HUDEP-2 (cell line): ENCODE results near the gene FZD10.

Source experiments
- DNase-seq, 76 experiments: peaks; one replicate each; lab custom pipeline; 2025; ENCODE audit not compliant: unreplicated experiment in 76 of 76; lab: John Stamatoyannopoulos, UW

The FZD10 gene

DNA sequence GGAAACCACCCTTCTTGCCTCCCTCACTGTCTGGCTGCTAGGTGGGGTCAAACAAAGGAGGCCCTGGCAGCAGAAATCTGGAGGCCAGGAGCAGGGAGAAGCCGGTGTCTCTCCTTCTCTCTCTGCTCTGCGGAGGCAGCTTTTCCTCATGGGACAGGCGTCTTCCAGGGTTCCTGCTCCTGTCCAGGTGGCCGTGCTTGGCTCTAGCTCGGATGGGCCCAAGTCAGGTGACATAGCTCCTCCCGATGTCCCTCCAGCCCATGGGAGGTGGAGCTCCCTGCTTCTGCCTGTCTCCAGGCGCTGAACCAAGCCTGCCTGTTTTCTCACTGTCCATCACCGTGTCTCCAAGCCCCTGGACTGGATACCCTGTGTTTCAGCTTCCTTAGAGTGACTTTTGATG is 30.5 kb upstream of the FZD10 start:
- no peak for DNase-seq

GRCh38 chr12:130132831-130133511 is 29.3 kb upstream of the FZD10 start:
- DNase-seq: no peak

- no peak for DNase-seq
These were observed 28.3 kb upstream of the FZD10 start for GRCh38 chr12:130133851-130134562.

DNA sequence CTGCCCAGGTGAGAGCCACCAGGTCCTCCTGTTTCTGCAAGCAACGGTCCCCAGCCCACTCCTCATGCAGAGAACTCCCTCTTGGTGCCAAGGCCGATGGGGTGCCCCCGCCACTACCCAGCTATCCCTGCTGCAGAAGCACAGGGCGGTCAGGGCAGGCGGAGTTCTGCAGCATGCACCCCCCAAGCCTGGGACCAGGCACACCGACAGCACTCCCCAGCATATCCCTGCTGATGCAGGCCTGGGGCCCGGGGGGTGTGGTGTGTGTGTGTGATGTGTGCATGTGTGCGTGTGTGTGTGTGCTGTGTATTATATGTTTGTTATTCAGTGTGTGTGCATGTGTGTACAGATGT is 27.7 kb upstream of the FZD10 start:
- DNase-seq: no peak

DNA sequence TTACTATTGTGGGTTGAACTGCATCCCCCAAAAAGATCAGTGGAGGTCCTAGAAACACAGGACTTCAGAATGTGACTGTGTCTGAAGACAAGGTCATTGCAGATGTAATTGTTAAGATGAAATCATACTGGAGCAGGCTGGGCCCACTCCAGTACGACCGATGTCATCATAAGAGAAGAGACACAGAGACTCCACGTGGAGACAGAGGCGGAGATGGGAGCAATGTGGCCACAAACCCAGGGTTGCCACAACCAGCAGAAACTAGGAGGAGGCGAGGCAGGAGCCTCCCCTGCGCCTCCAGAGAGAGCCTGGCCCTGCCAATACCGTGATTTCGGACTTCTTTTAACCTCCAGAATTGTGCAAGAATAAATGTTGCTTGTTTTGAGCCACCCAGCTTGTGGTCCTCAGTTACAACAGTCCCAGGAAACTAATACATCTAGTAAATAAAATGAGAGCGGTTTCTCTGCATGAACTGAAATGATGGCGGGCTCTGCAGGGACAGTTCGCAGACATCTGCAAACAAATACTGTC is 25.7 kb upstream of the FZD10 start:
- no peak for DNase-seq

DNA sequence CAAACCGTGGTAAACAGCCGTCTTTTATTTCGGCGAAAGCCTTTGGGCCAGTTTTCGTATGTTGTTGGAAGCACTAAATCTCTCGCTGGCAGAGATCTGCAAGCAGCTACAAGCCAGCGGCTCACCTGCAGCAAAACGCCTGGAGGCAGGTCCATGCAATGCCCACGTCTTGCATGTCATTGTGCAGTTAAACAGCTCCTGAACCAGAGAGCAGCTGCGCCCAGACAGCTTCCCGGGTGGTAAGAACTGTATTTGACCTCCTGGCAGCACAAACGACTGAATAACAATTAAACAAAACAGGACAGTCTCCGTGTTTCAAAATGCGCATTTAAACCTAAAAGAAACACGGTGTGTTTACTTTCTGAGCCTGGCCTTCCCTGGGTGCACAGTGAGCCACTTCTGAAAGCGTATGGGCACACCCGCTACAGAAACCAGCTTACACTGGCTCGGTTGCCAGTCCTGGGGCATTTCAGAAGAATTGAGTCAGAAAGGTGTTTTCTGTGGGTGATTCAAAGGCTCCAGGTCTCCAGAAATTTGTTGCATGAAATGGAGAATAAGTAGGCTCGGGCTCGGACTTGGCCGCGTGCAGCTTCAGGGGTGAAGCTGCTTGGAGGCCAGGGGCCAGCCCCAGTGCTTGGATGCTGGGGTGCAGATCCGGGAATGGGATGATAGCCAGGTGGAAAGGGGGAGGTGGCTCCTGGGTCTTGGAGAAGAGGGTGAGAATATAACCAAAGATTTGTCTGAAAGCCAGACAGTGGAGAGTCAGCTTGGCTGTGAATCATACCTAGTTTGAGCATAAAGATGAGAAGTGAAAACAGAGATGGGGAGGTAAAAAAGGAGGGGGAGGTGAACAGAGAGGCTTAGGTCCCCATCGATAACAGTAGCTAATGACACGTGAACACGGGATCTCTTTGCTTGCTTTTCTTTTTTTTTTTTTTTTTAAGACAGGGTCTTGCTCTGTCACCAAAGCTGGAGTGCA is 24.9 kb upstream of the FZD10 start:
- DNase-seq: no peak

GRCh38 chr12:130138478-130138877 is 23.8 kb upstream of the FZD10 start:
- no peak for DNase-seq

GRCh38 chr12:130139567-130140421 is 22.5 kb upstream of the FZD10 start:
- no peak for DNase-seq

- no peak for DNase-seq
These were observed 21.2 kb upstream of the FZD10 start for GRCh38 chr12:130141105-130141504.

- no peak for DNase-seq
These were observed 20.2 kb upstream of the FZD10 start for GRCh38 chr12:130141901-130142683.

DNA sequence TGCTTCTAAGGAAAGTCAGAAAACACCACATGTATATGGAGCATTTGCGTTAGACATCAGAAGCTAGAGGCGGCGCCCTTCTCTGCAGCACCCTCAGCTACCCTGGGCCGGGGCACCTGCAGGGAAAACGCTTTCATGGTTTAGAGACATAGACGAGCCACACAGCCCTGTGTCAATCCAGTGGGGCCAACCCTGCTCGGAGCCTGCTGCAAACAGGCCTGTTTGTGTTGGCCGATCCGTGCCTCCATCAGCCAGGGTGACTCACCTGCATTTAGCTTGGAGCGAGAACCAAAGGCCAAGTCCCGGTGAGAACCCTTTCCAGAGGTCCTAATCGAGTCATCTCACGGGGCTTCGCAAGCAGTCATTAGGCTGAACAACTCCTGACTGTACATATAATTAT is 19.5 kb upstream of the FZD10 start:
- no peak for DNase-seq

DNA sequence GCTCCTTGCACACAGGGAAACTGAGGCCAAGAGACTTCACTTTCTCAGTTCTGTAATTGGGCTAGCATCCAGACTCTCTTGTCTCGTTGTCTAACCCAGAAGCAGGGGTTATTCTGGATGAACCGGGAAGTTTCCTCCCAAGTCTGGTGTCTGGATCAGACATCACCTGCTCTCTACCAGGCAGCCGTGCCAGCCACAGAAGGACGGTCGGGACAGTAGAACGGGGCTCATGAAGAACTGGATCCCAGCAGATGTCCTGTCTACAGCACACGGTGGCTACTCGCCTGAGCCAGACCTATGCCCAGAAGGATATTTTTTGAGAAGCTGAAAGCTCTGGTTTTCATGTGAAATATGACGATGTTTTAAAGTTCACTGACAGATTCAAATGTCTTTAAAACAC is 19.1 kb upstream of the FZD10 start:
- DNase-seq: no peak

DNA sequence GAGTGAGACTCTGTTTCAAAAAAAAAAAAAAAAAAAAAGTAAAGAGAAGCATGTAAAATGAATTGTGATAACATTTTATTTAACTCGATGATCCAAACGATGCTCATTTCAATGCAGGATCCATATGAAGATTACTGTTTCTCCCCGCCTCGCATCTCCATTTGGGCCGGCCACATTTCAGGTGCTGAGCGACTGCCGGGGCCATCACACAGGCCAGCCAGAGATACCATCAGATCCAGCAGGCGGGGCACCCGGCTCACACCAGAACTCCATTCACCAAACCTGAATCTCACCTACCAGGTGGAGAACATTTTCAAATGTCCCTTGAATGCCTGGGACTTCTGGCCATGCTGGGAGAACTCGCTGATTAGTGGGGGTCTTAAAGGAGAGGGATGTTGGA is 18.0 kb upstream of the FZD10 start:
- no peak for DNase-seq

- DNase-seq: no peak
These were observed 16.5 kb upstream of the FZD10 start for GRCh38 chr12:130145731-130146130.

GRCh38 chr12:130146176-130146931 is 15.9 kb upstream of the FZD10 start:
- no peak for DNase-seq

DNA sequence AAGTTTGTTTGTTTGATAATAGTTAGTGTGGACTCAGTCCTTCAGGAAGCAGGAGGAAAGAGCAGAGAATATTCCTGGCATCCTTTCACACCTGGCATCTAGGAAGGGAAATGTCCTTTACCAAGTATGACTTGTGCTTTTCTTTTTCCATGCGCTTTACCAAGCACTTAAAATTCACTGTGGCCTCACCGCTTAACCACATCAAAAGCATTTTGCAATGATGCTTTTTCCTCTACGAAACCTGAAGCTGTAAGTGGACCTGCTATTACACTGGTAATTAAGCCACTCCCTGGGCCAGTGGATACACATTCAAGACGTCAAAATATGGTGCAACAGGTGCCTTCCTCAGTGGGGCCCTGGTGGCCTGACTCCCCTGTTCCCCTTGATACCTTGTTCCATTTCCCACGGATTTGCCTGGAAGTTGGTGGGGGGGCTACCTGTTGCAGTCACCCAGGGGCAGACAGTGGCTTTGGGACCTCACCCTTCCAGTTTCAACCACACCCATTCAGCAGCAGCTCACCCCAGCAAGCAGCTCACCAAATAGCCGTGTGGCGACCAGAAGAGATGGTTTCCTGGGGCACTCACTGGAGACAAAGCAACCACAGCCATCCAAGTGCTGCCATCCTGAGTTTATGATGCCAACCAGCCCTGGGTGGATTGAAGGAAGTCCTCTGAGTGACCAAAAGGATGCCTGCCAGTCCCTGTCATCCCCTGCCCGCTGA is 14.2 kb upstream of the FZD10 start:
- no peak for DNase-seq

GRCh38 chr12:130151846-130152245 is 10.4 kb upstream of the FZD10 start:
- DNase-seq: no peak

DNA sequence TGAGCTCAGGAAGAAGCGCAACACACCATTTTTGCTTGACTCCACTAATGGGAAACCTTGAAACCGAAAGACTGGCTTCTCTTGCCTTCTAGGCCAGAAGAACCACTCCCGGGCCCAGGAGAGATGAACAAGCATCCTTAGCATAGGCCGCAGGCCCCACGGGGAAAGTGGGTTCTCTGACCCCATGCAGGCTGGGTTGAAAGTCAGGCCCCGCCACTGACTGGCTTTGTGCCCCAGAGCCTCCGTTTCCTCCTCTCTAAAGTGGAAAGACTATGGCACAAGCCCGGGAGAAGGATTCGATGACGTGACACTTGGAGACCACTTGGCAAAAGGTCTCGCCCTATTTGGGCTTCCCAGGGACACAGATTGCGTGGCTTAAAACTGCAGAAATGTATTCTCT is 9.9 kb upstream of the FZD10 start:
- no peak for DNase-seq
